Neural progenitor cell (in vitro differentiated cells): ENCODE measurements around the gene PYCR2.

Experiments
- CTCF ChIP-seq: fragments of 200-600 bp; sonication (generic); IDR thresholded peaks from 2 replicates; pipeline ENCODE4 v1.5.1; 2017; ENCODE audit warnings: antibody characterized with exemption, mild to moderate bottlenecking
- EZH2phosphoT487 ChIP-seq: fragments of 200-600 bp; sonication (generic); IDR thresholded peaks from 2 replicates; pipeline ENCODE4 v1.6.1; 2017; ENCODE audit warnings: antibody characterized with exemption

DNA sequence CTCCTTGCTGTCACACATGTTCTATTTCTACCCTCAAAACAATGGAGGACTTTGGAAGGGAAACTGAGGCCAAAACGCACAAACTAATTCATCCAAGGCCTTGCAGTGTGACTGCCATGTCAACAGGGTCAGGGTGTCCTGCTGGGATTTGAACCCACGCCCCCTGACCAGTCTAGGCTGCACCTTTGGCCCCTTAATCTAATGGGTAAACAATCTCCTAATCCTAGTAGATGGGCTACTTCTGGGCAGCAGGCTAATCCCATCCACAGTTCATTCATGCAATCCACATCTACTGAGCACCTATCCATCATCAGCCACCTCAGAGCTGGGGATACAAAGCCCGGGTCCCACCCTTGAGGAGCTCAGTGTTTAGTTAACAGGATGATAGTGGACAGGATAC lies 34.0 kb upstream of the PYCR2 start:
- TF ChIP-seq CTCF (no peak), EZH2phosphoT487 (no peak)
